Panc1 (cell line): ENCODE measurements around the gene COL4A1. TPM values are rescaled to one million over a fixed set of nuclear protein-coding genes. Genes with fewer than 3 reads are reported as not detected.

Experiments used
- ATAC-seq: fragments of 200-7000 bp; cut with Tn5 transposase; 2 replicates; pipeline ENCODE4 v1.9.1; 2020; ENCODE audit warnings: mild to moderate bottlenecking, moderate library complexity
- BruUV-seq: library from RNA; stranded (reverse); fragments of 400-500 nt; replicated peaks from 2 replicates; lab custom pipeline; 2021; lab: Mats Ljungman, UMichigan
- CTCF ChIA-PET: fragments of 300-600 bp; sonication (Branson Sonifier 250); formaldehyde crosslinking; loops from one replicate; lab custom pipeline; 2022; ENCODE audit warnings: antibody characterized with exemption; lab: Charles Lee
- POLR2A ChIA-PET: fragments of 300-600 bp; sonication (Branson Sonifier 250); formaldehyde crosslinking; loops from one replicate; lab custom pipeline; 2022; ENCODE audit warnings: antibody characterized with exemption; lab: Charles Lee
- DNase-seq: peaks from one replicate; pipeline ENCODE4 v3.0.0-alpha.2; 2010; ENCODE audit warnings: low read depth, low spot score
- H3K27ac ChIP-seq: 2 replicates; pipeline ENCODE4 v1.5.1; 2011; ENCODE audit warnings: mild to moderate bottlenecking, low read length, inconsistent platforms
- H3K27me3 ChIP-seq: fragments of 200-500 bp; sonication (Bioruptor generic); 2 replicates; pipeline ENCODE4 v1.6.0; 2014; ENCODE audit warnings: low read length, inconsistent platforms; ENCODE audit not compliant: control insufficient read depth, insufficient read depth
- H3K36me3 ChIP-seq: fragments of 200-500 bp; sonication (Bioruptor generic); 2 replicates; pipeline ENCODE4 v1.5.1; 2014; ENCODE audit warnings: inconsistent platforms, mild to moderate bottlenecking, low read length, moderate library complexity; ENCODE audit not compliant: control insufficient read depth, insufficient read depth
- H3K4me1 ChIP-seq: 2 replicates; pipeline ENCODE4 v1.5.1; 2011; ENCODE audit warnings: inconsistent platforms, mild to moderate bottlenecking, low read length, moderate library complexity; ENCODE audit not compliant: control insufficient read depth, insufficient read depth
- H3K4me3 ChIP-seq, 2 experiments: 2 replicates each; pipeline ENCODE4 v1.5.1; 2011 to 2012; ENCODE audit warnings: low read depth in 2 of 2, low read length in 2 of 2, mild to moderate bottlenecking in 2 of 2, inconsistent platforms in 1 of 2, moderate library complexity in 1 of 2
- H3K9me3 ChIP-seq: fragments of 200-500 bp; sonication (Bioruptor generic); 2 replicates; pipeline ENCODE4 v1.5.1; 2014; ENCODE audit warnings: low read depth, mild to moderate bottlenecking, inconsistent platforms, low read length, moderate library complexity; ENCODE audit not compliant: control insufficient read depth, insufficient read depth
- CTCF ChIP-seq: fragments of 450-650 bp; IDR thresholded peaks from 2 replicates; pipeline ENCODE4 v1.5.1; 2017; ENCODE audit warnings: mild to moderate bottlenecking
- POLR2AphosphoS5 ChIP-seq: IDR thresholded peaks from 2 replicates; pipeline ENCODE4 v1.6.1; 2012; ENCODE audit warnings: mild to moderate bottlenecking, low read depth, low read length, moderate library complexity
- SIN3A ChIP-seq: IDR thresholded peaks from 2 replicates; pipeline ENCODE4 v1.6.1; 2012; ENCODE audit warnings: low read depth, mild to moderate bottlenecking, low read length, moderate library complexity, borderline replicate concordance; ENCODE audit not compliant: insufficient read depth
- TCF7L2 ChIP-seq: IDR thresholded peaks from 2 replicates; pipeline ENCODE4 v1.6.1; 2011; ENCODE audit warnings: mild to moderate bottlenecking, low read depth, low read length, inconsistent platforms
- in situ Hi-C: cut with HindIII; loops from 2 replicates; pipeline ENCODE4 v1.10.0; 2016; ENCODE audit warnings: low sequenced_read_pairs, low pct_unique_long_range_greater_than_20kb
- intact Hi-C: fragments of 100-400 bp; cut with micrococcal nuclease; formaldehyde crosslinking; loops from one replicate; pipeline ENCODE4 v1.10.0; 2022; ENCODE audit not compliant: unreplicated experiment
- total RNA-seq: library from RNA; stranded (reverse); gene quantifications from one replicate; pipeline ENCODE4 v1.2.1, GENCODE V29; 2021; ENCODE audit not compliant: unreplicated experiment
- TF ChIP-seq, protein P1 (sequence below), 2 experiments: IDR thresholded peaks; 2 replicates each; pipeline ENCODE4 v1.6.1; 2011 to 2012; ENCODE audit warnings: low read depth in 2 of 2, control low read depth in 1 of 2, low read length in 1 of 2, mild to moderate bottlenecking in 1 of 2, moderate library complexity in 1 of 2; ENCODE audit not compliant: insufficient read depth in 1 of 2

Gene COL4A1
- total RNA-seq, 1 experiment from 2014 or later, result 1.1 TPM

GRCh38 chr13:110103534-110103933 is 203.4 kb downstream of the COL4A1 start:
- no TSS peak for BruUV-seq
- CTCF ChIA-PET, result interaction anchor here (0.7 to 1.0 kb wide), 2 partner anchors 13 to 955 kb away, joined by 3 to 4 read pairs; no protein-coding TSS in a partner anchor
- Histone ChIP-seq H3K4me3 (no peak overlapping the region), H3K27ac (no peak overlapping the region), H3K4me1 (no peaks in the 10 kb centered on the region), H3K27me3 (no peaks in the 10 kb centered on the region), H3K9me3 (no peaks in the 10 kb centered on the region), H3K36me3 (no peaks in the 10 kb centered on the region)
- DNase-seq (no peak), ATAC-seq (no peak)
- in situ Hi-C loops, result no loop called here
- intact Hi-C loops, result loop anchor here (5.0 kb wide), 1 partner anchor 316 kb away; the partner anchor contains the start of gene IRS2
- POLR2A ChIA-PET, result no interaction called here
- TF ChIP-seq, protein P1, sequence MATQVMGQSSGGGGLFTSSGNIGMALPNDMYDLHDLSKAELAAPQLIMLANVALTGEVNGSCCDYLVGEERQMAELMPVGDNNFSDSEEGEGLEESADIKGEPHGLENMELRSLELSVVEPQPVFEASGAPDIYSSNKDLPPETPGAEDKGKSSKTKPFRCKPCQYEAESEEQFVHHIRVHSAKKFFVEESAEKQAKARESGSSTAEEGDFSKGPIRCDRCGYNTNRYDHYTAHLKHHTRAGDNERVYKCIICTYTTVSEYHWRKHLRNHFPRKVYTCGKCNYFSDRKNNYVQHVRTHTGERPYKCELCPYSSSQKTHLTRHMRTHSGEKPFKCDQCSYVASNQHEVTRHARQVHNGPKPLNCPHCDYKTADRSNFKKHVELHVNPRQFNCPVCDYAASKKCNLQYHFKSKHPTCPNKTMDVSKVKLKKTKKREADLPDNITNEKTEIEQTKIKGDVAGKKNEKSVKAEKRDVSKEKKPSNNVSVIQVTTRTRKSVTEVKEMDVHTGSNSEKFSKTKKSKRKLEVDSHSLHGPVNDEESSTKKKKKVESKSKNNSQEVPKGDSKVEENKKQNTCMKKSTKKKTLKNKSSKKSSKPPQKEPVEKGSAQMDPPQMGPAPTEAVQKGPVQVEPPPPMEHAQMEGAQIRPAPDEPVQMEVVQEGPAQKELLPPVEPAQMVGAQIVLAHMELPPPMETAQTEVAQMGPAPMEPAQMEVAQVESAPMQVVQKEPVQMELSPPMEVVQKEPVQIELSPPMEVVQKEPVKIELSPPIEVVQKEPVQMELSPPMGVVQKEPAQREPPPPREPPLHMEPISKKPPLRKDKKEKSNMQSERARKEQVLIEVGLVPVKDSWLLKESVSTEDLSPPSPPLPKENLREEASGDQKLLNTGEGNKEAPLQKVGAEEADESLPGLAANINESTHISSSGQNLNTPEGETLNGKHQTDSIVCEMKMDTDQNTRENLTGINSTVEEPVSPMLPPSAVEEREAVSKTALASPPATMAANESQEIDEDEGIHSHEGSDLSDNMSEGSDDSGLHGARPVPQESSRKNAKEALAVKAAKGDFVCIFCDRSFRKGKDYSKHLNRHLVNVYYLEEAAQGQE (IDR thresholded peaks at IDR 0.05; ENCODE audit: insufficient read depth in 1 of 2, low read depth in 2 of 2, low read length in 1 of 2), result no peak
- no peak for TF ChIP-seq POLR2AphosphoS5
- TF ChIP-seq SIN3A, result no peak
- no peak for TF ChIP-seq TCF7L2
- no peak for TF ChIP-seq CTCF

DNA sequence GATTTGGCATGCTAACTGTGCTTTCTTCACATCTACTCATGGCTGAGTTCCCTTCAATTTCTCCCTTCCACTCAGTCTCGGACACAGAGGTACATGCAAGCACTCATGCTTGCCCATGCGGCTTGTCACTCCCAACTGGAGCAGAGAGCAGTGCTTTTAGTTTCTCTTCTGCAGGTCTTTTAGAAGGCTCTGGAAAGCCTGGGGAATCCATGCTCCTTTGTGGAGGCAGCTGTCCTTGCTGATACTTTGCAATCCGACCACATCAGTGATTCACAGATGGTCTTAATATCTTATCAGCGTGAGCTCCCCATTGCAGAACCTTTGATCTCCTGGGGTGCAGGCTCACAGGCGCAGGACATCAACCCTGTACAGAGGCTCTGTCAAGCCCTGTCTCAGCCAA is 203.9 kb downstream of the COL4A1 start:
- TF ChIP-seq POLR2AphosphoS5 (no peak), SIN3A (no peak), CTCF (no peak), TCF7L2 (no peak)
- TF ChIP-seq, protein P1 (IDR thresholded peaks at IDR 0.05; ENCODE audit: insufficient read depth in 1 of 2, low read depth in 2 of 2, low read length in 1 of 2), result no peak
- DNase-seq, result no peak
- intact Hi-C loops (loop anchor here (5.0 kb wide), 1 partner anchor 316 kb away; the partner anchor contains the start of gene IRS2), in situ Hi-C loops (no loop called here)
- H3K4me1 ChIP-seq, result no peaks in the 10 kb centered on the region
- H3K27ac ChIP-seq, result no peak overlapping the region
- H3K27me3 ChIP-seq, result no peaks in the 10 kb centered on the region
- no peaks in the 10 kb centered on the region for H3K36me3 ChIP-seq
- ChIA-PET CTCF (interaction anchor here (0.7 kb wide), 1 partner anchor 954 kb away, joined by 3 read pairs; no protein-coding TSS in a partner anchor), POLR2A (no interaction called here)
- ATAC-seq, result no peak
- BruUV-seq, result no TSS peak
- H3K4me3 ChIP-seq, result no peak overlapping the region
- no peaks in the 10 kb centered on the region for H3K9me3 ChIP-seq
